ENCODE results near the gene PPP2R1B.
"Not testable (repeated sequence)": the region's sequence is repeated elsewhere in the genome, so short reads cannot be mapped to it uniquely, and the experiment has no call there.

DNA sequence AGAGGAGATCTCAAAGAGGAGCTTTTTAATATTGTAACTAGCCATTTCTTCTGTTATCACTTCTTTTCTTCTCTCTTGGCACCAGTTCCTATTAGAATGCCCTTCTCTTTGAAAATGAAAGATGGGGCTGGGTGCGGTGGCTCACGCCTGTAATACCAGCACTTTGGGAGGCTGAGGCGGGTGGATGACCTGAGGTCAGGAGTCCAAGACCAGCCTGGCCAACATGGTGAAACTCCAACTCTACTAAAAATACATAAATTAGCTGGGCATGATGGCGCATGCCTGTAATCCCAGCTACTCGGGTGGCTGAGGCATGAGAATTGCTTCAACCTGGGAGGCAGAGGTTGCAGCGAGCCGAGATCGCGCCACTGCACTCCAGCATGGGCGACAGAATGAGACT is 18.1 kb upstream of the PPP2R1B start:
- TF ChIP-seq, protein P1, sequence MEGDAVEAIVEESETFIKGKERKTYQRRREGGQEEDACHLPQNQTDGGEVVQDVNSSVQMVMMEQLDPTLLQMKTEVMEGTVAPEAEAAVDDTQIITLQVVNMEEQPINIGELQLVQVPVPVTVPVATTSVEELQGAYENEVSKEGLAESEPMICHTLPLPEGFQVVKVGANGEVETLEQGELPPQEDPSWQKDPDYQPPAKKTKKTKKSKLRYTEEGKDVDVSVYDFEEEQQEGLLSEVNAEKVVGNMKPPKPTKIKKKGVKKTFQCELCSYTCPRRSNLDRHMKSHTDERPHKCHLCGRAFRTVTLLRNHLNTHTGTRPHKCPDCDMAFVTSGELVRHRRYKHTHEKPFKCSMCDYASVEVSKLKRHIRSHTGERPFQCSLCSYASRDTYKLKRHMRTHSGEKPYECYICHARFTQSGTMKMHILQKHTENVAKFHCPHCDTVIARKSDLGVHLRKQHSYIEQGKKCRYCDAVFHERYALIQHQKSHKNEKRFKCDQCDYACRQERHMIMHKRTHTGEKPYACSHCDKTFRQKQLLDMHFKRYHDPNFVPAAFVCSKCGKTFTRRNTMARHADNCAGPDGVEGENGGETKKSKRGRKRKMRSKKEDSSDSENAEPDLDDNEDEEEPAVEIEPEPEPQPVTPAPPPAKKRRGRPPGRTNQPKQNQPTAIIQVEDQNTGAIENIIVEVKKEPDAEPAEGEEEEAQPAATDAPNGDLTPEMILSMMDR (IDR thresholded peaks at IDR 0.05) = not testable (repeated sequence)
- TF ChIP-seq POLR2A (IDR thresholded peaks at IDR 0.05) = not testable (repeated sequence)
